Endodermal cell (in vitro differentiated cells): ENCODE measurements around the gene FOXN4. TPM values are rescaled to one million over a fixed set of nuclear protein-coding genes. Genes with fewer than 3 reads are reported as not detected.

Experiments used
- DNase-seq: peaks from one replicate; pipeline ENCODE4 v3.0.0-alpha.2; 2017
- H3K27ac ChIP-seq: 2 replicates; pipeline ENCODE4 v1.5.1; 2013; ENCODE audit warnings: mild to moderate bottlenecking, low read depth, low read length, moderate library complexity
- H3K27me3 ChIP-seq: 2 replicates; pipeline ENCODE4 v1.6.1; 2013; ENCODE audit warnings: mild to moderate bottlenecking, low read length, moderate library complexity; ENCODE audit not compliant: insufficient read depth, control insufficient read depth, poor library complexity, severe bottlenecking
- H3K36me3 ChIP-seq: 2 replicates; pipeline ENCODE4 v1.7.0; 2013; ENCODE audit warnings: mild to moderate bottlenecking, low read length, moderate library complexity; ENCODE audit not compliant: control insufficient read depth, insufficient read depth
- H3K4me1 ChIP-seq: one replicate; pipeline ENCODE4 v1.7.0; 2013; ENCODE audit warnings: low read length; ENCODE audit not compliant: control insufficient read depth, insufficient read depth
- H3K4me3 ChIP-seq: 2 replicates; pipeline ENCODE4 v1.5.1; 2013; ENCODE audit warnings: mild to moderate bottlenecking, low read length, moderate library complexity
- H3K9ac ChIP-seq: 2 replicates; pipeline ENCODE4 v1.6.1; 2013; ENCODE audit warnings: mild to moderate bottlenecking, low read length, moderate library complexity; ENCODE audit not compliant: poor library complexity, severe bottlenecking; ENCODE audit errors: extremely low read depth
- H3K9me3 ChIP-seq: 2 replicates; pipeline ENCODE4 v1.6.1; 2013; ENCODE audit warnings: mild to moderate bottlenecking, low read length, moderate library complexity; ENCODE audit not compliant: control insufficient read depth
- H3K27ac Mint-ChIP-seq: 2 replicates; pipeline ENCODE4 v1.8.0; 2020; ENCODE audit warnings: mixed read lengths
- H3K27me3 Mint-ChIP-seq: 2 replicates; pipeline ENCODE4 v1.8.0; 2021; ENCODE audit warnings: mild to moderate bottlenecking, mixed read lengths; ENCODE audit not compliant: insufficient read depth
- H3K36me3 Mint-ChIP-seq: 2 replicates; pipeline ENCODE4 v1.8.0; 2020; ENCODE audit warnings: low read depth, mixed read lengths
- H3K4me1 Mint-ChIP-seq: 2 replicates; pipeline ENCODE4 v1.8.0; 2020; ENCODE audit warnings: mixed read lengths
- H3K4me3 Mint-ChIP-seq: 2 replicates; pipeline ENCODE4 v1.8.0; 2020; ENCODE audit warnings: mild to moderate bottlenecking, moderate library complexity, mixed read lengths
- H3K9me3 Mint-ChIP-seq: 2 replicates; pipeline ENCODE4 v1.8.0; 2020; ENCODE audit warnings: mild to moderate bottlenecking, mixed read lengths
- CTCF ChIP-seq: fragments of 200-600 bp; sonication (generic); conservative IDR thresholded peaks from 2 replicates; pipeline ENCODE4 v1.5.0; 2021; ENCODE audit warnings: antibody characterized with exemption, mild to moderate bottlenecking
- WGBS, 2 experiments: methylation state at CpG; one replicate each; pipeline versions ENCODE4 v1.1.5 to v1.1.7; 2013; ENCODE audit warnings: missing lambda C conversion rate in 2 of 2, mixed read lengths in 1 of 2; ENCODE audit not compliant: insufficient coverage in 1 of 2, insufficient read length in 1 of 2; 5-methylcytosine and 5-hydroxymethylcytosine counted together
- total RNA-seq, 2 donors: library from RNA; stranded (reverse); fragmentation: NEBNext Ultra II Directional in 1 of 2; extraction: Animal tissue kit (Norgen Biotek cat#: 25700) in 1 of 2; gene quantifications; 2 replicates in 1 of 2; 3 replicates in 1 of 2; pipeline ENCODE4 v1.2.1, GENCODE V29; 2021

FOXN4 gene
- total RNA-seq, 2 donors from 2014 or later: 0.20 to 0.55 TPM

DNA sequence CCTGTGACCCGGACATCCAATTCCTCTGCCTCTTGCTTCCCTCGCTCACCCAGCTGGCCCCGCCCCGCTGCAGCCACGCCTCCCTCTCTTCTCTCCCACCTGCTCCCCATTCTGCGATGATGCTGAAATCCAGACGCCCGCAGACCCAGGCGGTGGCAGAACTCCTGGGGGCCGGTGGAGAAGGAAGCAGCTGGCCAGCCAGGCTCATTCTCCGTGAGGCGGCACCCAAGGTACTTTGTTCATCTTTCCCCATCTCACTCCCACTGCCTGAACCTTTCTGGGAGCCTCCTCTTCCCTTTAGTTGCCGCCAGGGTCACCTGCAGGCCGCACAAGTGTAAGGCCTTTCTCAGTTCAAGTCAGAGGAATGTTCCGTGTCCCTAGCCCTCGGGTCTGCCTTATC lies 35.7 kb downstream of the FOXN4 start:
- no peaks in the 10 kb centered on the region for H3K9me3 ChIP-seq
- no peaks in the 10 kb centered on the region for H3K36me3 Mint-ChIP-seq
- H3K4me1 ChIP-seq: no peaks in the 10 kb centered on the region
- H3K27me3 ChIP-seq: no peaks in the 10 kb centered on the region
- no peak overlapping the region for H3K27ac ChIP-seq
- WGBS, 2 experiments: 53 to 67% methylated on average over 4 to 16 of the region's 16 CpGs
- H3K4me3 Mint-ChIP-seq: no peak overlapping the region
- peak; percentile 56 for TF ChIP-seq CTCF
- no peak overlapping the region for H3K27ac Mint-ChIP-seq
- H3K4me1 Mint-ChIP-seq: peaks cover 7% of the 10 kb centered on the region
- no peak overlapping the region for H3K9ac ChIP-seq
- H3K36me3 ChIP-seq: no peaks in the 10 kb centered on the region
- DNase-seq: peak; percentile 87
- peaks cover 12% of the 10 kb centered on the region for H3K27me3 Mint-ChIP-seq
- peaks cover 4% of the 10 kb centered on the region for H3K9me3 Mint-ChIP-seq
- H3K4me3 ChIP-seq: no peak overlapping the region

- no peak overlapping the region for H3K27ac Mint-ChIP-seq
Measured at GRCh38 chr12:109271418-109271817, 37.7 kb downstream of the FOXN4 start.

GRCh38 chr12:109270494-109270893 lies 38.6 kb downstream of the FOXN4 start:
- no peaks in the 10 kb centered on the region for H3K4me1 Mint-ChIP-seq
- H3K4me3 Mint-ChIP-seq: no peak overlapping the region
- Histone ChIP-seq H3K9ac (no peak overlapping the region), H3K27ac (no peak overlapping the region), H3K4me3 (no peak overlapping the region), H3K9me3 (no peaks in the 10 kb centered on the region), H3K4me1 (no peaks in the 10 kb centered on the region), H3K27me3 (no peaks in the 10 kb centered on the region), H3K36me3 (no peaks in the 10 kb centered on the region)
- no peak for DNase-seq
- 0% methylated on average over 1 of the region's 1 CpG for WGBS, 2 experiments
- H3K9me3 Mint-ChIP-seq: peaks cover 4% of the 10 kb centered on the region
- no peak for TF ChIP-seq CTCF
- H3K36me3 Mint-ChIP-seq: no peaks in the 10 kb centered on the region
- no peak overlapping the region for H3K27ac Mint-ChIP-seq
- H3K27me3 Mint-ChIP-seq: peaks cover 12% of the 10 kb centered on the region

More at GRCh38 chr12:109271418-109271817, 37.7 kb downstream of the FOXN4 start:
- H3K4me3 ChIP-seq: no peak overlapping the region
- H3K27ac ChIP-seq: no peak overlapping the region
- no peaks in the 10 kb centered on the region for H3K27me3 ChIP-seq
- H3K36me3 ChIP-seq: no peaks in the 10 kb centered on the region
- no peaks in the 10 kb centered on the region for H3K4me1 Mint-ChIP-seq
- H3K4me1 ChIP-seq: no peaks in the 10 kb centered on the region
- H3K27me3 Mint-ChIP-seq: peaks cover 12% of the 10 kb centered on the region
- H3K4me3 Mint-ChIP-seq: no peak overlapping the region
- H3K36me3 Mint-ChIP-seq: no peaks in the 10 kb centered on the region
- 84 to 90% methylated on average over 3 of the region's 3 CpGs for WGBS, 2 experiments
- no peak overlapping the region for H3K9ac ChIP-seq
- H3K9me3 ChIP-seq: no peaks in the 10 kb centered on the region
- DNase-seq: no peak
- peaks cover 4% of the 10 kb centered on the region for H3K9me3 Mint-ChIP-seq
- no peak for TF ChIP-seq CTCF
